Neutrophil (primary cell): Measurements from ENCODE around the gene CPNE4.

Source experiments
- H3K27ac ChIP-seq: fragments of 200-600 bp; sonication (generic); 2 replicates; pipeline ENCODE4 v1.5.1; 2016; ENCODE audit warnings: mild to moderate bottlenecking, moderate library complexity
- H3K27me3 ChIP-seq: fragments of 200-600 bp; sonication (generic); 2 replicates; pipeline ENCODE4 v1.6.0; 2016; ENCODE audit warnings: mild to moderate bottlenecking
- H3K36me3 ChIP-seq: fragments of 200-600 bp; sonication (generic); 2 replicates; pipeline ENCODE4 v1.5.1; 2017
- H3K4me1 ChIP-seq, 2 experiments: fragments of 200-600 bp in 1 of 2; sonication (generic) in 1 of 2; 1 replicate in 1 of 2; 2 replicates in 1 of 2; pipeline versions ENCODE4 v1.5.1 to v1.6.1; 2013 to 2016; ENCODE audit warnings: low read depth in 1 of 2, low read length in 1 of 2, mild to moderate bottlenecking in 1 of 2, moderate library complexity in 1 of 2; ENCODE audit not compliant: control insufficient read depth in 1 of 2, insufficient read depth in 1 of 2
- H3K4me3 ChIP-seq, 2 experiments: fragments of 200-600 bp in 1 of 2; sonication (generic) in 1 of 2; 1 replicate in 1 of 2; 2 replicates in 1 of 2; pipeline ENCODE4 v1.5.1; 2013 to 2016; ENCODE audit warnings: low read depth in 1 of 2, low read length in 1 of 2, mild to moderate bottlenecking in 1 of 2, moderate library complexity in 1 of 2
- H3K9me3 ChIP-seq: fragments of 200-600 bp; sonication (generic); 2 replicates; pipeline ENCODE4 v1.5.1; 2016
- CTCF ChIP-seq: fragments of 200-600 bp; sonication (generic); IDR thresholded peaks from 2 replicates; pipeline ENCODE4 v1.5.1; 2016; ENCODE audit warnings: antibody characterized with exemption

Gene CPNE4

DNA sequence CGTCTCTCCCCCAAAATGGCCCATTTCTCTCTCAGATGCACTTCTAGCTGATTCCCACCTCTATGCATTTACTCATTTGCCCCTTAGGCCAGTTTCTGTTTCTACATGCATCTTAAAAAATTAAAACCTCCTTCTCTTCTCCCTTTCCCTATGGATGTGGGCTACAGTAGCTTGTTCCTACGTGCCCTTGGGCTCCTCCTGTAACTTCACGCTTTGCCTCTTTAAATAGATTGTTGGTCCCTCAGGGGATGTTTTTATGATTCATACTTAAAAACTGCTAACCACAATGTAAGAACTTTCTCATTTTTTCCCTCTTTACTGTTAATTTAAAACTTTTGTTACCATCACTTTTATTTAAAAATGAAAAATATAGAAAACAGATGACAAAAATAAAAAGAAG is 346.4 kb downstream of the CPNE4 start:
- Histone ChIP-seq H3K4me3 (no peak overlapping the region), H3K36me3 (no peaks in the 10 kb centered on the region), H3K9me3 (no peaks in the 10 kb centered on the region), H3K27ac (no peak overlapping the region), H3K27me3 (no peaks in the 10 kb centered on the region), H3K4me1 (no peaks in the 10 kb centered on the region)
- TF ChIP-seq CTCF: no peak

- no peaks in the 10 kb centered on the region for H3K36me3 ChIP-seq
- TF ChIP-seq CTCF: no peak
- H3K27ac ChIP-seq: no peak overlapping the region
- H3K9me3 ChIP-seq: no peaks in the 10 kb centered on the region
- H3K4me1 ChIP-seq: no peaks in the 10 kb centered on the region
- H3K4me3 ChIP-seq: no peak overlapping the region
- no peaks in the 10 kb centered on the region for H3K27me3 ChIP-seq
Observed at GRCh38 chr3:131669600-131669999, 365.2 kb downstream of the CPNE4 start.

- Histone ChIP-seq H3K4me1 (no peaks in the 10 kb centered on the region), H3K36me3 (no peaks in the 10 kb centered on the region), H3K27ac (no peak overlapping the region), H3K27me3 (no peaks in the 10 kb centered on the region), H3K4me3 (no peak overlapping the region), H3K9me3 (no peaks in the 10 kb centered on the region)
- no peak for TF ChIP-seq CTCF
Observed at GRCh38 chr3:131658771-131659170, 376.0 kb downstream of the CPNE4 start.

- no peak overlapping the region for H3K27ac ChIP-seq
- no peaks in the 10 kb centered on the region for H3K27me3 ChIP-seq
- H3K9me3 ChIP-seq: no peaks in the 10 kb centered on the region
- TF ChIP-seq CTCF: no peak
- no peaks in the 10 kb centered on the region for H3K4me1 ChIP-seq
- H3K36me3 ChIP-seq: no peaks in the 10 kb centered on the region
- H3K4me3 ChIP-seq: no peak overlapping the region
Observed at GRCh38 chr3:131658115-131658514, 376.7 kb downstream of the CPNE4 start.

- TF ChIP-seq CTCF: no peak
- Histone ChIP-seq H3K27ac (no peak overlapping the region), H3K36me3 (no peaks in the 10 kb centered on the region), H3K4me1 (no peaks in the 10 kb centered on the region), H3K9me3 (no peaks in the 10 kb centered on the region), H3K27me3 (no peaks in the 10 kb centered on the region), H3K4me3 (no peak overlapping the region)
Observed at GRCh38 chr3:131655070-131655690, 379.6 kb downstream of the CPNE4 start.

GRCh38 chr3:131645638-131646037 is 389.2 kb downstream of the CPNE4 start:
- no peaks in the 10 kb centered on the region for H3K36me3 ChIP-seq
- no peak overlapping the region for H3K4me3 ChIP-seq
- H3K27ac ChIP-seq: no peak overlapping the region

More at GRCh38 chr3:131645638-131646037, 389.2 kb downstream of the CPNE4 start:
- Histone ChIP-seq H3K4me1 (no peaks in the 10 kb centered on the region), H3K27me3 (no peaks in the 10 kb centered on the region), H3K9me3 (no peaks in the 10 kb centered on the region)
- TF ChIP-seq CTCF: no peak
